Measurements from ENCODE around the gene PXYLP1. TPM values are rescaled to one million over a fixed set of nuclear protein-coding genes. Genes with fewer than 3 reads are reported as not detected.

PXYLP1 gene
- total RNA-seq, 1 donor from 2014 or later, result 37.6 TPM

- H3K36me3 Mint-ChIP-seq (ENCODE audit: insufficient read depth), result peaks cover 4% of the 10 kb centered on the region
- TF ChIP-seq, protein P1, sequence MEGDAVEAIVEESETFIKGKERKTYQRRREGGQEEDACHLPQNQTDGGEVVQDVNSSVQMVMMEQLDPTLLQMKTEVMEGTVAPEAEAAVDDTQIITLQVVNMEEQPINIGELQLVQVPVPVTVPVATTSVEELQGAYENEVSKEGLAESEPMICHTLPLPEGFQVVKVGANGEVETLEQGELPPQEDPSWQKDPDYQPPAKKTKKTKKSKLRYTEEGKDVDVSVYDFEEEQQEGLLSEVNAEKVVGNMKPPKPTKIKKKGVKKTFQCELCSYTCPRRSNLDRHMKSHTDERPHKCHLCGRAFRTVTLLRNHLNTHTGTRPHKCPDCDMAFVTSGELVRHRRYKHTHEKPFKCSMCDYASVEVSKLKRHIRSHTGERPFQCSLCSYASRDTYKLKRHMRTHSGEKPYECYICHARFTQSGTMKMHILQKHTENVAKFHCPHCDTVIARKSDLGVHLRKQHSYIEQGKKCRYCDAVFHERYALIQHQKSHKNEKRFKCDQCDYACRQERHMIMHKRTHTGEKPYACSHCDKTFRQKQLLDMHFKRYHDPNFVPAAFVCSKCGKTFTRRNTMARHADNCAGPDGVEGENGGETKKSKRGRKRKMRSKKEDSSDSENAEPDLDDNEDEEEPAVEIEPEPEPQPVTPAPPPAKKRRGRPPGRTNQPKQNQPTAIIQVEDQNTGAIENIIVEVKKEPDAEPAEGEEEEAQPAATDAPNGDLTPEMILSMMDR (IDR thresholded peaks at IDR 0.05; ENCODE audit: unreplicated experiment), result no peak
- H3K4me3 Mint-ChIP-seq (ENCODE audit: low read depth), result no peak overlapping the region
- H3K27me3 Mint-ChIP-seq, result no peaks in the 10 kb centered on the region
- DNase-seq (ENCODE audit: low spot score, unreplicated experiment), result no peak
- H3K4me1 Mint-ChIP-seq (ENCODE audit: low read depth), result no peaks in the 10 kb centered on the region
- H3K27ac Mint-ChIP-seq, result no peak overlapping the region
- H3K9me3 Mint-ChIP-seq (ENCODE audit: low read depth), result no peaks in the 10 kb centered on the region
Observed at GRCh38 chr3:141268306-141268705, 36.7 kb downstream of the PXYLP1 start.

DNA sequence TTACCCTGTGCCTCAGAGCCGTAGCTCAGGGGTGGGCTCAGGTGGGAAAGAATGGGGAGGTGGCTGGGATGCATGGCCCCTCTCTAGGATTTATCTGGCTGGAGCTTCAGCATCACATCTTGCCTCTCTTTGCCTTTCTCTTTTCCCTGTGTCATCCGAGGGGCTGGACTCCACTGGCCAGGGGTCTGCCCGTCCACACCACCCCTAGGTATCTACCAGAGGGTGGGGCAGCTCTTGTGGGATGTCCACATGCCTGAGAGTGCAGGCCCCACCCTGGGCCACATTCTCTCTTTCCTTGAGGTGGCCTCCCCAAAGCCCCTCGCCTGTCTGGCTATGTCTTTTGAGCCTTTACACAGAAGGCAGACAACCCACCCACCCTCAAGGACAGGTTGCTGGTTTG is 37.2 kb downstream of the PXYLP1 start:
- TF ChIP-seq, protein P1 (IDR thresholded peaks at IDR 0.05; ENCODE audit: unreplicated experiment), result no peak
- Mint-ChIP-seq H3K4me1 (ENCODE audit: low read depth) (no peaks in the 10 kb centered on the region), H3K9me3 (ENCODE audit: low read depth) (no peaks in the 10 kb centered on the region), H3K27me3 (no peaks in the 10 kb centered on the region), H3K36me3 (ENCODE audit: insufficient read depth) (peaks cover 1% of the 10 kb centered on the region), H3K4me3 (ENCODE audit: low read depth) (no peak overlapping the region), H3K27ac (no peak overlapping the region)
- no peak for DNase-seq (ENCODE audit: low spot score, unreplicated experiment)

GRCh38 chr3:141269961-141270360 is 38.3 kb downstream of the PXYLP1 start:
- H3K36me3 Mint-ChIP-seq (ENCODE audit: insufficient read depth), result peaks cover 2% of the 10 kb centered on the region
- no peaks in the 10 kb centered on the region for H3K9me3 Mint-ChIP-seq (ENCODE audit: low read depth)
- H3K27ac Mint-ChIP-seq, result no peak overlapping the region
- no peaks in the 10 kb centered on the region for H3K4me1 Mint-ChIP-seq (ENCODE audit: low read depth)
- TF ChIP-seq, protein P1 (IDR thresholded peaks at IDR 0.05; ENCODE audit: unreplicated experiment), result no peak
- H3K4me3 Mint-ChIP-seq (ENCODE audit: low read depth), result no peak overlapping the region
- H3K27me3 Mint-ChIP-seq, result no peaks in the 10 kb centered on the region
- DNase-seq (ENCODE audit: low spot score, unreplicated experiment), result no peak

- TF ChIP-seq, protein P1 (IDR thresholded peaks at IDR 0.05; ENCODE audit: unreplicated experiment), result no peak
- DNase-seq (ENCODE audit: low spot score, unreplicated experiment), result no peak
- H3K4me1 Mint-ChIP-seq (ENCODE audit: low read depth), result no peaks in the 10 kb centered on the region
- no peaks in the 10 kb centered on the region for H3K27me3 Mint-ChIP-seq
- peaks cover 2% of the 10 kb centered on the region for H3K36me3 Mint-ChIP-seq (ENCODE audit: insufficient read depth)
- no peaks in the 10 kb centered on the region for H3K9me3 Mint-ChIP-seq (ENCODE audit: low read depth)
- no peak overlapping the region for H3K27ac Mint-ChIP-seq
- no peak overlapping the region for H3K4me3 Mint-ChIP-seq (ENCODE audit: low read depth)
Observed at GRCh38 chr3:141271279-141272030, 39.8 kb downstream of the PXYLP1 start.

GRCh38 chr3:141272906-141273662 is 41.5 kb downstream of the PXYLP1 start:
- TF ChIP-seq, protein P1 (IDR thresholded peaks at IDR 0.05; ENCODE audit: unreplicated experiment), result no peak
- no peaks in the 10 kb centered on the region for H3K4me1 Mint-ChIP-seq (ENCODE audit: low read depth)
- peaks cover 2% of the 10 kb centered on the region for H3K36me3 Mint-ChIP-seq (ENCODE audit: insufficient read depth)
- no peak overlapping the region for H3K4me3 Mint-ChIP-seq (ENCODE audit: low read depth)
- H3K9me3 Mint-ChIP-seq (ENCODE audit: low read depth), result no peaks in the 10 kb centered on the region
- no peak overlapping the region for H3K27ac Mint-ChIP-seq
- no peak for DNase-seq (ENCODE audit: low spot score, unreplicated experiment)
- H3K27me3 Mint-ChIP-seq, result no peaks in the 10 kb centered on the region

Measured in progenitor cell of endocrine pancreas (in vitro differentiated cells).